Measurements from ENCODE around the gene SIDT1. TPM values are rescaled to one million over a fixed set of nuclear protein-coding genes. Genes with fewer than 3 reads are reported as not detected.

Gene SIDT1
- total RNA-seq, 5 donors from 2014 or later (not counting 1 experiment from before 2014, with no cell fraction given) = 44.9 to 75.5 (median 48.7) TPM

DNA sequence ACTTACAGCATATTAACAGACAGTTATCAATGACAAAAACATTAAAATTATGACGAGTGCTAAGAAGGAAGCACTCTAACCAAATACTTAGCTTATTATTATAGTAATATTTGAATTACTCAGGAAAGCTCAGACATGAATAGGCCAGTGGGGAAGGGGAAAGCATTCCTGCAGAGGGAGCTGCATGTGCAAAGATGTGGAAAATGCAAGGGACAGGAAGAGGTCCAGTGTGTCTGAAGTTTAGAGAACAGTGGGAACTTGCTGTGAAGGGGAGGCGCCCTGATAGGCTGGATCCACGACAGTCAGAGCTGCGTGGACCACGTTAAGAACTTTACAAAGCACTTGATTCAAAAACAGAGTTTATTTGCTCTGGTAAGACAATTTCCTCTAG is 16.2 kb upstream of the SIDT1 start:
- Histone ChIP-seq H3K9me3 (no peaks in the 10 kb centered on the region), H3K36me3 (ENCODE audit: control insufficient read depth in 2 of 2, extremely low read depth in 1 of 2, insufficient read depth in 1 of 2, low read length in 1 of 2) (no peaks in the 10 kb centered on the region), H3K4me3 (ENCODE audit: control insufficient read depth in 1 of 2, extremely low read depth in 1 of 2, low read length in 1 of 2) (peak overlapping the region; percentile 91 to 94), H3K27me3 (replicated peaks in 1 of 2; ENCODE audit: control insufficient read depth in 2 of 2, extremely low read depth in 1 of 2, insufficient read depth in 2 of 2, low read length in 1 of 2) (peaks cover 0 to 9% of the 10 kb centered on the region in 2 experiments), H3K27ac (ENCODE audit: low read length) (no peak overlapping the region), H3K4me1 (ENCODE audit: control insufficient read depth in 1 of 2, extremely low read depth in 1 of 2, insufficient read depth in 2 of 2, low read length in 2 of 2) (peaks cover 13 to 15% of the 10 kb centered on the region in 2 experiments)
- no peaks in the 10 kb centered on the region for H3K36me3 Mint-ChIP-seq
- H3K4me1 Mint-ChIP-seq = peaks cover 14 to 15% (median 14%) of the 10 kb centered on the region in 3 donors
- H3K27ac Mint-ChIP-seq = no peak overlapping the region
- peaks cover 7 to 23% of the 10 kb centered on the region in 2 donors for H3K27me3 Mint-ChIP-seq
- no peak for ATAC-seq (replicated peaks in 1 of 4)
- no CpG with 5 or more reads among the region's 5 CpGs for WGBS (ENCODE audit: insufficient coverage)
- H3K9me3 Mint-ChIP-seq = no peaks in the 10 kb centered on the region
- CTCF ChIA-PET = interaction anchor here (0.7 to 6.8 kb wide), 10 partner anchors 10 to 498 kb away, joined by 3 to 66 read pairs (median 6); no protein-coding TSS in a partner anchor
- POLR2A ChIA-PET = interaction anchor here (0.6 to 1.4 kb wide), 8 partner anchors 13 to 907 kb away, joined by 3 to 9 read pairs (median 4); no protein-coding TSS in a partner anchor
- H3K4me3 Mint-ChIP-seq = no peak overlapping the region
- DNase-seq = peak in 1 of 35 experiments; percentile 20

DNA sequence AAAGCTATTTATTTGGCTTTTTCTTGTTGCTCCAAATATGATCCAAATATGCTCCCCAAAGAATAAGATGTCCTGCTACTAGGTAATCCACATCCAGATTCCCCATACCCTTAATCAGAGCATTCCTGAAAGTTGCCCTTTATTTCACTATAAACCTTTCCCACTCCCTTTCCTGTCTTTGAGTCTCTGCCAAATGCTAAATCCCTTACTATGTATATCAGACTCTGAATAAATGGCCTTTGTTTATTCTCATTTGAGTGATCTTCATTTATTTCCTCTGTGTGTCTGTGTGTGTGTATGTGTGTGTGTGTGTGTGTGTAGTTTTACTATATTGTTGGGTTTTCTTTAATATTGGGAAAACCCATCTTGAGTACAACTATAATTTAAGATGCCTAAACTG is 10.4 kb upstream of the SIDT1 start:
- DNase-seq (no peak), ATAC-seq (replicated peaks in 1 of 4) (no peak)
- Histone ChIP-seq H3K36me3 (ENCODE audit: control insufficient read depth in 2 of 2, extremely low read depth in 1 of 2, insufficient read depth in 1 of 2, low read length in 1 of 2) (no peaks in the 10 kb centered on the region), H3K27ac (ENCODE audit: low read length) (no peak overlapping the region), H3K4me3 (ENCODE audit: control insufficient read depth in 1 of 2, extremely low read depth in 1 of 2, low read length in 1 of 2) (no peak overlapping the region), H3K9me3 (no peaks in the 10 kb centered on the region), H3K4me1 (ENCODE audit: control insufficient read depth in 1 of 2, extremely low read depth in 1 of 2, insufficient read depth in 2 of 2, low read length in 2 of 2) (no peaks in the 10 kb centered on the region), H3K27me3 (replicated peaks in 1 of 2; ENCODE audit: control insufficient read depth in 2 of 2, extremely low read depth in 1 of 2, insufficient read depth in 2 of 2, low read length in 1 of 2) (peaks cover 0 to 9% of the 10 kb centered on the region in 2 experiments)
- POLR2A ChIA-PET = no interaction called here
- Mint-ChIP-seq H3K27ac (no peak overlapping the region), H3K9me3 (no peaks in the 10 kb centered on the region), H3K27me3 (peaks cover 13 to 24% of the 10 kb centered on the region in 2 donors), H3K4me3 (no peak overlapping the region), H3K36me3 (no peaks in the 10 kb centered on the region), H3K4me1 (no peaks in the 10 kb centered on the region)
- CTCF ChIA-PET = no interaction called here

DNA sequence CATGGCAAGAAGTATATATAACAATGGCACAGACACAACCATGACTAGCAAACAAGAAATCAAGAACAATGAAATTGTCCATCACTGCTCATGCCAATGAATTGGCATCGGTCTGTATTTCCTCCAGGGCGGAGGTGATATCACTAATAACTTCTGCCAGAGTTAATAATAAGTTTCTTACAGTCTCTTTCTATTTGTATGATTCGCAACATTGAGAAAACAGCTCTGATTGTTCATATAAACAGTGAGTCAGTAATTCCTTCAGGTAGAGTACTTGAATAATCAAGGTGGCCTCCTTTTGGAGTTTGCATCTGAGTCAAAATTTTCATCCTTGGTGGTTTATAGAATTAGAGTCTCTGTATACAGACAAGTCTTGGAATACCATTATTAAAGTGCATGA is 9.1 kb upstream of the SIDT1 start:
- no peak overlapping the region for H3K4me3 ChIP-seq (ENCODE audit: control insufficient read depth in 1 of 2, extremely low read depth in 1 of 2, low read length in 1 of 2)
- CTCF ChIA-PET = no interaction called here
- DNase-seq (no peak), ATAC-seq (replicated peaks in 1 of 4) (no peak)
- Mint-ChIP-seq H3K27ac (no peak overlapping the region), H3K9me3 (no peaks in the 10 kb centered on the region), H3K4me1 (no peaks in the 10 kb centered on the region), H3K36me3 (no peaks in the 10 kb centered on the region), H3K4me3 (no peak overlapping the region), H3K27me3 (peaks cover 13 to 16% of the 10 kb centered on the region in 2 donors)
- no peak overlapping the region for H3K27ac ChIP-seq (ENCODE audit: low read length)
- no peaks in the 10 kb centered on the region for H3K9me3 ChIP-seq
- WGBS (ENCODE audit: insufficient coverage) = no CpG with 5 or more reads among the region's 3 CpGs
- no peaks in the 10 kb centered on the region for H3K36me3 ChIP-seq (ENCODE audit: control insufficient read depth in 2 of 2, extremely low read depth in 1 of 2, insufficient read depth in 1 of 2, low read length in 1 of 2)
- H3K27me3 ChIP-seq (replicated peaks in 1 of 2; ENCODE audit: control insufficient read depth in 2 of 2, extremely low read depth in 1 of 2, insufficient read depth in 2 of 2, low read length in 1 of 2) = peaks cover 0 to 5% of the 10 kb centered on the region in 2 experiments
- POLR2A ChIA-PET = interaction anchor here in 1 of 2 donors (0.8 kb wide), 1 partner anchor 8 kb away, joined by 3 read pairs; the partner anchor contains the start of gene SPICE1
- no peaks in the 10 kb centered on the region for H3K4me1 ChIP-seq (ENCODE audit: control insufficient read depth in 1 of 2, extremely low read depth in 1 of 2, insufficient read depth in 2 of 2, low read length in 2 of 2)

DNA sequence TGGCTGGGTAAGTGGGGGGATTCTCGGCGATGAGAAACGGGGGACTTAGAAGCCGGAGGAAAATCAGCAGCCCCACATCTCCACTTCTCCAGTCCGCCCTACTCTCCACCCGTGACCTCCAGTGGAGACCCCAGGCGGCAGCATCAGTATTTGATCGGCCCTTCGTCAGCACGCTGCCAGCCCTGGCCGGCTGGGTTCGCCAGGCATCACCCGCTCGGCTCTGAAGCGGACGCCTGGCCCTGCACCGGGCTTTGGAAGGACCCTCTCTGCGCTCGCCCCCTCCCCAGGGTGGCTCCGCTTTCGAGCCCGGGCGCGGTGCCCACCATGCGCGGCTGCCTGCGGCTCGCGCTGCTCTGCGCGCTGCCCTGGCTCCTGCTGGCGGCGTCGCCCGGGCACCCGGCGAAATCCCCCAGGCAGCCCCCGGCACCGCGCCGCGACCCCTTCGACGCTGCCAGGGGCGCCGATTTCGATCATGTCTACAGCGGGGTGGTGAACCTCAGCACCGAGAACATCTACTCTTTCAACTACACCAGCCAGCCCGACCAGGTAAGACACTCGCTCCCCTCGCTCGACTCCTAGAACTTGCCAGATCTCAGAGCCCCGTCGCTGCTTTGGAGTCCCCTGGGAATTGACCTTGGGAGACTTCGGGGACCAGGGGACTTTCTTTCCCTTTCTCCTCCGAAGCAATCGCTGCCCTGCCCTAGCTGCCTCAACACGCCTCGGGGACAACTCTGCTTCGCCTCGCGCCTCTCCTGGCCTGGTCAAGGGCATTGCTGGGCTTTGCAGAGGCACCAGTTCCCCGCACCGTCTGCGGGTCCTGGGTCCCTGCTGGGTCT is 561 bp downstream of the SIDT1 start:
- under 1% methylated on average over 60 of the region's 66 CpGs for WGBS (ENCODE audit: insufficient coverage)
- no peaks in the 10 kb centered on the region for H3K27me3 ChIP-seq (replicated peaks in 1 of 2; ENCODE audit: control insufficient read depth in 2 of 2, extremely low read depth in 1 of 2, insufficient read depth in 2 of 2, low read length in 1 of 2)
- no peaks in the 10 kb centered on the region for H3K9me3 ChIP-seq
- Mint-ChIP-seq H3K36me3 (peaks cover 24% of the 10 kb centered on the region), H3K4me3 (peak overlapping the region; percentile 99 to 100 (median 99)), H3K27me3 (no peaks in the 10 kb centered on the region), H3K4me1 (peaks cover 60 to 67% (median 64%) of the 10 kb centered on the region in 3 donors), H3K9me3 (no peaks in the 10 kb centered on the region), H3K27ac (peak overlapping the region; percentile 100)
- peak overlapping the region; percentile 87 for H3K27ac ChIP-seq (ENCODE audit: low read length)
- peaks cover 3 to 5% of the 10 kb centered on the region in 2 donors for H3K36me3 ChIP-seq (ENCODE audit: control insufficient read depth in 2 of 2, extremely low read depth in 1 of 2, insufficient read depth in 1 of 2, low read length in 1 of 2)
- DNase-seq = peak in 27 of 35 experiments; percentile 1 to 58 (median 25)
- peak overlapping the region; percentile 63 to 100 for H3K4me3 ChIP-seq (ENCODE audit: control insufficient read depth in 1 of 2, extremely low read depth in 1 of 2, low read length in 1 of 2)
- ChIA-PET POLR2A (interaction anchor here in 1 of 2 donors (0.9 kb wide), 1 partner anchor 18 kb away, joined by 5 read pairs; the partner anchor contains the start of gene SPICE1), CTCF (interaction anchor here in 1 of 2 donors (0.9 to 2.0 kb wide), 4 partner anchors 19 to 45 kb away, joined by 3 to 8 read pairs (median 4); partner anchors contain the start of gene SPICE1)
- peaks cover 23 to 32% of the 10 kb centered on the region in 2 experiments for H3K4me1 ChIP-seq (ENCODE audit: control insufficient read depth in 1 of 2, extremely low read depth in 1 of 2, insufficient read depth in 2 of 2, low read length in 2 of 2)
- ATAC-seq (replicated peaks in 1 of 4) = peak; percentile 58 to 68 (median 60)

DNA sequence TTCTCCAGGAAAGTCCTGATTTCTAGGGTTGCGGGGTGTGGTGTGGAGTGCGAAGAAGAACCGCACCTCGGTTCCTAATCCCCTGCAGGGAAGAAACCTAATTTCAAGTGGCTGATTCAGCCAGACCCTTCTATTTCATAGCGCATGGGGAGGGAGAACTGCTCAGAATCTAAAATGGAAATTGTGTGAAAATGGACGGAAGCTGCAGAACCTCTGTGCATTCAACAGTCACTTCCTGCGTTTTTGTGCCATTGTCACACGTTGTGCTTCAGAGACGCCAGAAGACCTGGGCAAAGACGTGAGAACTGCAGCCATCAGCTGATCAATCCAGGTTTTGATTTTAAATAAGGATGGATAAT is 1.2 kb downstream of the SIDT1 start:
- Histone ChIP-seq H3K4me1 (ENCODE audit: control insufficient read depth in 1 of 2, extremely low read depth in 1 of 2, insufficient read depth in 2 of 2, low read length in 2 of 2) (peaks cover 23 to 33% of the 10 kb centered on the region in 2 experiments), H3K27ac (ENCODE audit: low read length) (peak overlapping the region; percentile 79), H3K9me3 (no peaks in the 10 kb centered on the region), H3K27me3 (replicated peaks in 1 of 2; ENCODE audit: control insufficient read depth in 2 of 2, extremely low read depth in 1 of 2, insufficient read depth in 2 of 2, low read length in 1 of 2) (no peaks in the 10 kb centered on the region), H3K4me3 (ENCODE audit: control insufficient read depth in 1 of 2, extremely low read depth in 1 of 2, low read length in 1 of 2) (peak overlapping the region; percentile 63 to 100), H3K36me3 (ENCODE audit: control insufficient read depth in 2 of 2, extremely low read depth in 1 of 2, insufficient read depth in 1 of 2, low read length in 1 of 2) (peaks cover 3 to 9% of the 10 kb centered on the region in 2 donors)
- Mint-ChIP-seq H3K4me3 (peak overlapping the region; percentile 99 to 100 (median 99)), H3K36me3 (peaks cover 29% of the 10 kb centered on the region), H3K9me3 (no peaks in the 10 kb centered on the region), H3K27me3 (no peaks in the 10 kb centered on the region), H3K4me1 (peaks cover 66 to 73% (median 70%) of the 10 kb centered on the region in 3 donors), H3K27ac (peak overlapping the region; percentile 97 to 99)
- 0% methylated on average over 6 of the region's 10 CpGs for WGBS (ENCODE audit: insufficient coverage)
- ATAC-seq (replicated peaks in 1 of 4) (peak; percentile 39 to 60 (median 52)), DNase-seq (peak in 33 of 35 experiments; percentile 13 to 76 (median 38))
- ChIA-PET CTCF (interaction anchor here in 1 of 2 donors (0.6 to 2.0 kb wide), 6 partner anchors 18 to 1613 kb away, joined by 3 to 8 read pairs (median 4); partner anchors contain the start of gene SPICE1), POLR2A (interaction anchor here (0.5 to 0.9 kb wide), 4 partner anchors 18 to 1931 kb away, joined by 3 to 5 read pairs (median 4); partner anchors contain the start of gene SPICE1 (in 1 of the 2))

DNA sequence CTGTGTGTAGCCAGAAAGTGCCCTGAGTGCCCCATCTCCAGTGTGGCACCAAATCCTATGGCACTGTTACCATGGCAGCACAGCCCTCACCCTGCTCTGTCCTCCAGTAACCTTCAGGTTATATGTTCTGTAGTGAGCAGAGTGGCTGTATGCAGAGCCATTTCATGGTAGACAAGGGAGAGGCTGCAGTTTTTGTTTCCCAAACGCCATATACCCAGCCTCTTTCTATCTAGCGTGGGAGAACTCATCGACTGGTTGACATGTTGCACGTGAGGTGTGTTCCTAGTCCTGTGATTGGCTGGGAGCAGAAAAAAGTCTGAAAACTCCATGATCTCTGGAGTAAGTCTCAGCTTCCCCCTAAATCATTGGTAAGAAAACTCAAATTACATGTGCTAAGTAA is 2.0 kb downstream of the SIDT1 start:
- Histone ChIP-seq H3K27me3 (replicated peaks in 1 of 2; ENCODE audit: control insufficient read depth in 2 of 2, extremely low read depth in 1 of 2, insufficient read depth in 2 of 2, low read length in 1 of 2) (no peaks in the 10 kb centered on the region), H3K4me3 (ENCODE audit: control insufficient read depth in 1 of 2, extremely low read depth in 1 of 2, low read length in 1 of 2) (peak overlapping the region; percentile 63 to 100), H3K9me3 (no peaks in the 10 kb centered on the region), H3K4me1 (ENCODE audit: control insufficient read depth in 1 of 2, extremely low read depth in 1 of 2, insufficient read depth in 2 of 2, low read length in 2 of 2) (peaks cover 23 to 33% of the 10 kb centered on the region in 2 experiments), H3K36me3 (ENCODE audit: control insufficient read depth in 2 of 2, extremely low read depth in 1 of 2, insufficient read depth in 1 of 2, low read length in 1 of 2) (peaks cover 3 to 11% of the 10 kb centered on the region in 2 donors), H3K27ac (ENCODE audit: low read length) (peak overlapping the region; percentile 79)
- Mint-ChIP-seq H3K27ac (peak overlapping the region; percentile 97 to 99), H3K27me3 (no peaks in the 10 kb centered on the region), H3K4me1 (peaks cover 69 to 73% (median 72%) of the 10 kb centered on the region in 3 donors), H3K9me3 (no peaks in the 10 kb centered on the region), H3K4me3 (peak overlapping the region; percentile 99 to 100 (median 99)), H3K36me3 (peaks cover 34% of the 10 kb centered on the region)
- WGBS (ENCODE audit: insufficient coverage) = no CpG with 5 or more reads among the region's 4 CpGs
- peak in 19 of 35 experiments; percentile 8 to 62 (median 19) for DNase-seq
- ChIA-PET POLR2A (no interaction called here), CTCF (interaction anchor here (0.8 to 2.0 kb wide), 6 partner anchors 18 to 43 kb away, joined by 3 to 8 read pairs (median 5); partner anchors contain the start of gene SPICE1 (in 1 of the 2))
- peak in 1 of 4 experiments; percentile 23 for ATAC-seq (replicated peaks in 1 of 4)
